ENCODE measurements around the gene DRD2.

DRD2 gene

DNA sequence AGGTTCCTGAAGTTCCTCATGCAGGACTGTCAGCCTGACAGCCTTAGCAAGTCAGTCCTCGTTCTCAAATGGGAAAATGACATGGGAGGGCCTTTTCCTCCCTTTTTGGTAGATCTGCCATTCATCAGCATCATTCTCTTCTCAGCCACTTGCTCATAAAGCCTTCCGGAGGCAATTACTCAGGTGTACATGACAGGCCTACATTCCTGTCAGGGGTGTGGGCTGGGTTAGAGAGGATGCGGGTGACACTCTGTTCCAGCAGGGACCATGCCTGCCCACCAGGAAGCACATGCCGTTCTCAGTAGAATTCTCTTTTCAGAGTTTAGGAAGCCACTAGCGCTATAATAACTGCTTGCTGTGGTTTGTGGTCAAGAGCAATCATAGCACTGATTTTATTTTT lies 111.8 kb downstream of the DRD2 start:
- DNase-seq: no peak
